GM19324 (cell line): ENCODE results near the gene TSPAN9.
"Not testable (repeated sequence)": the region's sequence is repeated elsewhere in the genome, so short reads cannot be mapped to it uniquely, and the experiment has no call there.

Experiments
- ATAC-seq: cut with Tn5 transposase; IDR thresholded peaks from one replicate; pipeline ENCODE4 v1.9.1; 2021; ENCODE audit warnings: mild to moderate bottlenecking, moderate library complexity; ENCODE audit not compliant: unreplicated experiment, low FRiP score

TSPAN9 gene

DNA sequence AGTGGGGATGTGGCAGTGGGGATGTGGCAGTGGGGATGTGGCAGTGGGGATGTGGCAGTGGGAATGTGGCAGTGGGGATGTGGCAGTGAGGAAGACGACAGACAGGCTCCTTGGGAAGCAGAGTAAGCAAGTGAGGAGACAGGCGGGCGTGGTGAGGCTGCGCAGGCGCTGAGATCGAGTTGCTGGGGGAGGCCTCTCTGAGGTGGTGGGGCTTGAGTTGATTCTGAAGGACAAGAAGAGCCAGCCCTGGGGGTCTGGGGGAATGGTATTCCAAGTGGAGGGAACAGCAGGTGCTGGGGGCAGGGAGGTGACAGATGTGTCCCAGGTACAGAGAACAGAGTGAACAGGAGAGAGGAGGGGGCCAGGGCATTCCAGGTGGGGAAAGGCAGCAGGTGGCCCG lies 33.8 kb upstream of the TSPAN9 start:
- no peak for ATAC-seq

- no peak for ATAC-seq
Observed at GRCh38 chr12:3044141-3044630, 33.0 kb upstream of the TSPAN9 start.

DNA sequence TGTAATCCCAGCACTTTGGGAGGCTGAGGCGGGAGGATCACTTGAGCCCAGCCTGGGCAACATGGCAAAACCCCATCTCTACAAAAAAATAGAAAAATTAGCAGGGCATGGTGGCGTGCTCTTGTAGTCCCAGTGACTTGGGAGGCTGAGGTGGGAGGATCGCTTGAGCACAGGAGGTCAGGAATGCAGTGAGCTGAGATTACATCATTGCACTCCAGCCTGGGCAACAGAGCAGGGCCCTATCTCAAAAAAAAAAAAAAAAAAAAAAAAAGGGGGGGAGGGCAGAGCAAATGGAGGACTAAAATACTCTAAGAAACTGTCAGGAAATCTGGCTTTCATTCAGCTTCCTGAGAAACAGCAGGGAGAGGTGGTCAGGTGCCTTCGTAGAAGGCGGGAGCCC lies 31.7 kb upstream of the TSPAN9 start:
- ATAC-seq, result no peak

DNA sequence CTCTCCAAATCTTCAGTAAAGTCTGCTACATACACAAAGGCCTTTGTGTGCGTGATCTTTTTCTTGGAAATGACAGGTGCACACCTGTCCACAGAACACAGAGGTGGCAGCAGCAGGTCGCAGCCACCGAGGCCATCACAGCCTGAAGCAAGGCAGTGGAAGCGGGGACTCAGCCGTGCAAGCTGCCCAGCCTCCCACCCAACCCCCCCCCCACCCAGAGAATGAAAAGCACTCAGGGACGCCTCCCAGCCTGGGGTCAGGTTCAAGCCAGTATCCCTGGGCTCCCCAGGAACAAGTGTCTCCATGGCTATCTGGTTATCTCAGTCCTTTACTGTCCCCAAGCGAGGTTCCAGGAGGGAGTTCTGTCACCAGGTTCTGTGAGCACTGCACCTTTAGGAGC lies 31.2 kb upstream of the TSPAN9 start:
- ATAC-seq, result no peak

GRCh38 chr12:3046441-3047200 lies 30.6 kb upstream of the TSPAN9 start:
- no peak for ATAC-seq

GRCh38 chr12:3047961-3048360 lies 29.2 kb upstream of the TSPAN9 start:
- ATAC-seq, result no peak

DNA sequence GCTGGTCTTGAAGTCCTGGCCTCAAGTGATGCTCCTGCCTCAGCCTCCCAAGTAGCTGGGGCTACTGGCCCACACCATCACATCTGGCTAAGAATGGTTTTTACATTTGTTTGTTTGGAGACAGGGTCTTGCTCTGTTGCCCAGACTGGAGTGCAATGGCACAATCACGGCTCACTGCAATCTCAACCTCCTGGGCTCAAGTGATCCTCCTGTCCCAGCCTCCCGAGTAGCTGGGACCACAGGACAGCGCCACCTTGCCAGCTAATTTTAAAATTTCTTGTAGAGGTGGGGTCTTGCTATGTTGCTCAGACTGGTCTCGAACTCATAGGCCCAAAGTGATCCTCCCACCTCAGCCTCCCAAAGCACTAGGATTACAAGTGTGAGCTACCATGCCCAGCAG lies 28.6 kb upstream of the TSPAN9 start:
- ATAC-seq, result no peak

DNA sequence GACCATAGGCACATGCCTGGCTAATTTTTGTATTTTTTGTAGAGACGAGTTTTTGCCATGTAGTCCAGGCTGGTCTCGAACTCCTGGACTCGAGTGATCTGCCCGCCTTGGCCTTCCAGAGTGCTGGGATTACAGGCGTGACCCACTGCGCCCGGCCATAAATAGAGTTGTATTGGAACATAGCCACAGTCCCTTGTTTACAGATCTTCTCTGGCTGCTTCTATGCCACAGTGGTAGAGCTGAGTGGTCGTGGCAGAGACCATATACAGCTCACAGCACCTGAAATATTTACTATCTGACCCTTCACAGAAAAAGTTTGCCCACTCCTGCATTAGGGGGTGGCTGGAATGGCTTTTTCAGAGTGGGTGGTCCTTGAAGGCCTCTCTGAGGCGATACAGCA lies 28.0 kb upstream of the TSPAN9 start:
- no peak for ATAC-seq

DNA sequence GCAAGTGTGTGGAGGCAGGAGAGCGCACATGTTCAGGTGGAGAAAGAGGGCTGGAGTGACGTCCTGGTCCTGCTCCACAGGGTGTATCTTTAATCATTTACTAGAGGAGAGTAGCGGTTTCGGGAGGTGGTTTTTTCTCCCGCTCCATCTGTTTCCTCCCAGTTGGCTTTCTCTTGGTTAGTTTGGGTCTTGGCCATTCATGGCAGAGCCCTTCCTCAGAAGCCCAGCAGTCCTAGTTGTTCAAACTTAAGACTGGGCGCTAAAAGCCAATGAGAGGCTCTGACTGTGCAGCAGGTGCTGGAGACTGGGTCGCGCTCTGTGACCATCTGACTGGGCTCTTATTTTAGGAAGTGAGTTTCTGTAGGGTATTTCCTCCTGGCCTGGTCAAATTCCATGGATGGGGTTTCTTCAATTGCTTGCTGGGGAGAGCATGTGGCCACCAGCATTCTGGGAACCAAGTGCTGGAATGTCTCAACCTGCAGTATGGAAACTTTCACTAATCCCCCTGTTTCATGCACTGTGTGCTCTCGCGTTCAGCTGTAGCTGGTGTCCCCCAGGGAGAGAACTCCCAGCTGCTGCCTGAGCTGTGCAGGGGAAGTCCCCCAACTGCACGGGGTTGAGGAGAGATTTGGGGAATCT lies 27.4 kb upstream of the TSPAN9 start:
- ATAC-seq, result no peak

- no peak for ATAC-seq
Observed at GRCh38 chr12:3054374-3054773, 22.8 kb upstream of the TSPAN9 start.

GRCh38 chr12:3055026-3055703 lies 22.0 kb upstream of the TSPAN9 start:
- no peak for ATAC-seq

DNA sequence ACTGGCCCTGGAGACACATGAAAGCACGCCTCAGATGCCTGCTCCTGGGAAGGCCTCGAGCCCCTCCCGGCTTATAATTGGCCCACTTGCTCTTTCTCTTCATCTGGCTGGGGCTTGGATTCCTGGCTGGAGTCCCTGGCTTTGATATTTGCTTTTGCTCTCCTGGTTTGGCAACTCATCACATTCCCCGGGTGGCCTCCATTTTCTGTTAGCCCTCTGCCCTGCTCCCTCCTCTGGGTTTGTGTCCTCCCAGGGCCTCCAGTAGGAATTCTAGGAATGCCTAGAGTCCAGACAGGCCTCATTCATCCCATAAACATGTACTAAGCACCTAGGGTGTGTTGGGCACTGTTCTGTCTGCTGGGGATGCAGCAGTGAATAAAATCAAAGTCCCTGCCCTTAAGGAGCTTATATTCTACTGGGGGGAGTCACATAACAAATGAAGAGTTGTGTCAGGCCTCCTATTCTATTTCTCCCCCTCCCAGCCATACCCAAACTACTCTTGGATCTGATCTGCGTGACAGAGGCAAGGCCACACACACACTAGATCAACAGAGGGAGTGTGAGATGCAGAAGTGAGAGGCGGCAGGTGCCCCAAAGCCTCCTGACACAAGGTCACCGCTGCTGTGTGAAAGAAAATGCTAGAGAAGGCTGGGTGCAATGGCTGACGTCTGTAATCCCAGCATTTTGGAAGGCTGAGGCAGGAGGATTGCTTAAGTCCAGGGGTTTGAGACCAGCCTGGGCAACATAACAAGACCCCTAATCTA lies 21.3 kb upstream of the TSPAN9 start:
- ATAC-seq, result no peak

DNA sequence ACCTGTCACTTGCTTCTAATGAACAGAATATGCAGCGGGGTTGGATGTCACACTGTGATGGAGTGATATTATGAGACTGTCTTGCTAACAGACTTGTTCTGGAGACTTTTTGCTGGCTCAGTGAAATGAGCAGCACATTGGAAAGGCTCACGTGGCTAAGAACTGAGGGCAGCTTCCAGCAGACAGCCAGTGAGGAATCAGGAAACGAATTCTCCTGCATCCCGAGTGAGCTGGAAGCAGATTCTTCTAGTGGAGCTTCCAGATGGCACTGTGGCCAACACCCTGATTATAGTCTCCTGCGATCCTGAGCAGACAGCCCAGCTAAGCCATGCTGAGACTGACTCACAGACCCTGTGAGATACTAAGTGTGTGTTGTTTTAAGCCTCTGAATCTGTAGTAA lies 16.1 kb upstream of the TSPAN9 start:
- ATAC-seq, result no peak

GRCh38 chr12:3061501-3062215 lies 15.5 kb upstream of the TSPAN9 start:
- no peak for ATAC-seq

DNA sequence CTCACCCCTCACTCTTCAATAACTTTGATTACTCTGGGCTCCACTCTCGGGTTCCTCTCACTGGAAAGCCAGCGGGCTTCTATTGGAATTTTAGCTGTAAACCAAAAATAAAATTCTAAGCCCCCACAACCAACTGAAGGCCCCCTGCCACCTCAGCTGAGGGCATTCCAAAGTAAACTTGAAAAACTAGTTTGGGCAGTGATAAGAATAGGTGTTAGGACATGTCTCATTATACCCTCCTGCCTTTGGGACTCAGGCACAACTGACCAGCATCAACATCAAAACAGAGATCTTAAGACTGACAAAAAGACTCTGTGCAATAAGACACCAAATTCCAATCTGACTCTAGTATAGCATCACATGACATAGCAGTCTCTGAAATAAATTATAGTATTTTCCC lies 11.9 kb upstream of the TSPAN9 start:
- no peak for ATAC-seq

- ATAC-seq, result not testable (repeated sequence)
Observed at GRCh38 chr12:3065846-3066245, 11.3 kb upstream of the TSPAN9 start.

- ATAC-seq, result no peak
Observed at GRCh38 chr12:3069714-3070113, 7.5 kb upstream of the TSPAN9 start.

GRCh38 chr12:3071107-3071506 lies 6.1 kb upstream of the TSPAN9 start:
- no peak for ATAC-seq

DNA sequence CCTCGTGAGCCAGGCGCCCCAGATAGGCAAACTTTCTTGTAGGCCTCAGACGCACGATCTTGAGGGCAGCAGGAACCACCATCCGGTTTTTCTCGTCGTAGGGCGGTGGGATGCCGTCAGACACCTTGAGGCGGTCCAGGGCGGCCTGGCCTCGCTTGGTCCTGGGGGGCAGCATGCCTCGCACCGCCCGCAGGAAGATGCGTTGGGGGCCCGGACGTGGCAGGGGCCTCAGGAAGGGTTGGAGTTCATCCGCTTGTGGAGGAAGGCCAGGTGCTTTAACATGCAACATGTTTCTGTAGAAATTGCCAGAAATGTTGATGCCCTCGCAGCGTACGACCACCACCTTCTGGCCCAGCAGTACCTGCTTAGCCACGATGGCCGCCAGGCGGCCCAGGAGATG lies 5.5 kb upstream of the TSPAN9 start:
- no peak for ATAC-seq
